HG03521 (cell line): ENCODE data around the gene DLG1.

ENCODE experiments used
- ATAC-seq: cut with Tn5 transposase; IDR thresholded peaks from one replicate; pipeline ENCODE4 v1.9.1; 2021; ENCODE audit warnings: mild to moderate bottlenecking, moderate library complexity; ENCODE audit not compliant: unreplicated experiment

The DLG1 gene

GRCh38 chr3:197002701-197003454 lies 295.5 kb downstream of the DLG1 start:
- ATAC-seq = peak; percentile 66

GRCh38 chr3:197001972-197002700 lies 296.3 kb downstream of the DLG1 start:
- peak; percentile 3 for ATAC-seq

GRCh38 chr3:197001106-197001971 lies 297.1 kb downstream of the DLG1 start:
- ATAC-seq = no peak

GRCh38 chr3:197000211-197000610 lies 298.2 kb downstream of the DLG1 start:
- no peak for ATAC-seq

GRCh38 chr3:196998966-196999760 lies 299.2 kb downstream of the DLG1 start:
- no peak for ATAC-seq

- no peak for ATAC-seq
Observed at GRCh38 chr3:196997311-196997710, 301.1 kb downstream of the DLG1 start.

- no peak for ATAC-seq
Observed at GRCh38 chr3:196996454-196997265, 301.8 kb downstream of the DLG1 start.

GRCh38 chr3:196995646-196996355 lies 302.6 kb downstream of the DLG1 start:
- ATAC-seq = no peak

- ATAC-seq = no peak
Observed at GRCh38 chr3:196995027-196995426, 303.4 kb downstream of the DLG1 start.

- ATAC-seq = no peak
Observed at GRCh38 chr3:196994056-196994455, 304.4 kb downstream of the DLG1 start.
